Measurements from ENCODE around the gene C1GALT1.
A peak's percentile ranks its signal among the peaks of the same experiment; 100 is the strongest.
"Not testable (repeated sequence)": the region's sequence is repeated elsewhere in the genome, so short reads cannot be mapped to it uniquely, and the experiment has no call there.

The C1GALT1 gene

DNA sequence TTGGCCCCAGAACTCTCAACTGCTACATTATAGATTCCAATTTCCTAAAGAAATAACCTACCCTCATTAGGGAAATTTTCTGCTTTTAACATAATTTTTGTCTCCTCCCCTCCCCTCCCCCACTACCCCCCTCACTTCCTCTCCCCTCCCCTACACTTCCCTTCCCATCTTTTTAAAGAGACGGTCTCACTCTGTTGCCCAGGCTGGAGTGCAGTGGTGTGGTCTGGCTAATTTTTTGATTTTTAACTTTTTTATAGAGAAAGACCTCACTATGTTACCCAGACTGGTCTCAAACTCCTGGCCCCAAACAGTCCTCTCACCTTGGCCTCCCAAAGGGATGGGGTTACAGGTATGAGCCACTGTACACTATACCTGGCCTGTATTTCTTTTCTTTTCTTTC lies 30.5 kb upstream of the C1GALT1 start:
- Histone ChIP-seq H3K9ac (ENCODE audit: low read depth, low read length) (no peak overlapping the region), H3K9me3 (replicated peaks; ENCODE audit: low read length) (no peaks in the 10 kb centered on the region), H3K27me3 (ENCODE audit: control insufficient read depth, insufficient read depth, low read length) (no peaks in the 10 kb centered on the region), H3K4me3 (ENCODE audit: low read length) (no peak overlapping the region), H3K36me3 (ENCODE audit: insufficient read depth, low read length) (no peaks in the 10 kb centered on the region), H3K4me2 (ENCODE audit: low read length) (no peak overlapping the region), H3K4me1 (ENCODE audit: control insufficient read depth, insufficient read depth, low read length) (peaks cover 11% of the 10 kb centered on the region)

DNA sequence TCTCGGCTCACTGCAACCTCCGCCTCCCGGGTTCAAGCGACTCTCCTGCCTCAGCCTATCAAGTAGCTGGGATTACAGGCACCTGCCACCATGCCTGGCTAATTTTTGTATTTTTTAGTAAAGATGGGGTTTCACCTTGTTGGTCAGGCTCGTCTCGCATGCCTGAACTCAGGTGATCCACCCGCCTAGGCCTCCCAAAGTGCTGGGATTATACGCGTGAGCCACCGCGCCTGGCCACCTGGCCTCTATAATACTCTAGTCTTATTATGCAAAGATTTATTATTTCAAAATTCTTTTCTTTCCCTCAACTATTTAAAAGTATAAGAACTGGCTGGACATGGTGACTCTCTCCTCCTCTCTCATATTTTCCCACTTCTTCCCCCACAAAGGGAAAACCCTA lies 30.0 kb upstream of the C1GALT1 start:
- H3K4me3 ChIP-seq (ENCODE audit: low read length): no peak overlapping the region
- peaks cover 13% of the 10 kb centered on the region for H3K4me1 ChIP-seq (ENCODE audit: control insufficient read depth, insufficient read depth, low read length)
- H3K9me3 ChIP-seq (replicated peaks; ENCODE audit: low read length): no peaks in the 10 kb centered on the region
- H3K27me3 ChIP-seq (ENCODE audit: control insufficient read depth, insufficient read depth, low read length): no peaks in the 10 kb centered on the region
- H3K4me2 ChIP-seq (ENCODE audit: low read length): no peak overlapping the region
- H3K9ac ChIP-seq (ENCODE audit: low read depth, low read length): no peak overlapping the region
- H3K36me3 ChIP-seq (ENCODE audit: insufficient read depth, low read length): no peaks in the 10 kb centered on the region

DNA sequence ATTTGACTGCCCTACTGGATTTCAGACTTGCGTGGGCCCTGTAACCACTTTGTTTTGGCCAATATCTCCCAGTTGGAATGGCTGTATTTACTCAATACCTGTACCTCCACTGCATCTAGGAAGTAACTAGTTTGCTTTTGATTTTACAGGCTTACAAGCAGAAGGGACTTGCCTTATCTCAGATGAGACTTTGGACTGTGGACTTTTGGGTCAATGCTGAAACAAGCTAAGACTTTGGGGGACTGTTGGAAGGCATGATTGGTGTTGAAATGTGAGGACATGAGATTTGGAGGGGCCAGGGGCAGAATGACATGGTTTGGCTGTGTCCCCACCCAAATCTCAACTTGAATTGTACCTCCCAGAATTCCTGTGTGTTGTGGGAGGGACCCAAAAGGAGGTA lies 28.0 kb upstream of the C1GALT1 start:
- H3K27me3 ChIP-seq (ENCODE audit: control insufficient read depth, insufficient read depth, low read length); H3K36me3 ChIP-seq (ENCODE audit: insufficient read depth, low read length); H3K4me2 ChIP-seq (ENCODE audit: low read length); H3K9me3 ChIP-seq (replicated peaks; ENCODE audit: low read length); H3K4me3 ChIP-seq (ENCODE audit: low read length); H3K9ac ChIP-seq (ENCODE audit: low read depth, low read length): not testable (repeated sequence)
- H3K4me1 ChIP-seq (ENCODE audit: control insufficient read depth, insufficient read depth, low read length): peaks cover 30% of the 10 kb centered on the region

DNA sequence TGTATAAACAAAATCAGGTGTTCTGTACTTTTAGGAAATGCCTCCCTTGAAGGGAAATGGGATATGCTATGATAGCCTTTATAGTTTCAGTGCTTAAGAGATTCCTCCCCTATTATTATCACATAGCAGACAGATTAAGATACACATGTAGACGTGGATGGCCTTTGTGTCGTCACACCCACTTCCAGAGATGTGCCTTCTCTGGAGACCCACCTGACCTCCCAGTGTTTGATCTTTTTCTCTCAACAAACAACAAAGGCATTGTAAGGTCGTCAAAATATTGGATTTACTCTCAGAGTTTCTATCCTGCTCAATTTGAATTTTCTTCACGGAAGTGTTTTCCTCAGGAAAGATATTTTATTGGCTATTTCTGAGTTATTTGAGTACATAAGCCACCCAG lies 25.7 kb upstream of the C1GALT1 start:
- peak overlapping the region; percentile 90 for H3K9ac ChIP-seq (ENCODE audit: low read depth, low read length)
- H3K4me1 ChIP-seq (ENCODE audit: control insufficient read depth, insufficient read depth, low read length): peaks cover 36% of the 10 kb centered on the region
- no peaks in the 10 kb centered on the region for H3K9me3 ChIP-seq (replicated peaks; ENCODE audit: low read length)
- H3K4me3 ChIP-seq (ENCODE audit: low read length): peak overlapping the region; percentile 25
- H3K36me3 ChIP-seq (ENCODE audit: insufficient read depth, low read length): peaks cover 6% of the 10 kb centered on the region
- H3K27me3 ChIP-seq (ENCODE audit: control insufficient read depth, insufficient read depth, low read length): no peaks in the 10 kb centered on the region
- peak overlapping the region; percentile 78 for H3K4me2 ChIP-seq (ENCODE audit: low read length)

DNA sequence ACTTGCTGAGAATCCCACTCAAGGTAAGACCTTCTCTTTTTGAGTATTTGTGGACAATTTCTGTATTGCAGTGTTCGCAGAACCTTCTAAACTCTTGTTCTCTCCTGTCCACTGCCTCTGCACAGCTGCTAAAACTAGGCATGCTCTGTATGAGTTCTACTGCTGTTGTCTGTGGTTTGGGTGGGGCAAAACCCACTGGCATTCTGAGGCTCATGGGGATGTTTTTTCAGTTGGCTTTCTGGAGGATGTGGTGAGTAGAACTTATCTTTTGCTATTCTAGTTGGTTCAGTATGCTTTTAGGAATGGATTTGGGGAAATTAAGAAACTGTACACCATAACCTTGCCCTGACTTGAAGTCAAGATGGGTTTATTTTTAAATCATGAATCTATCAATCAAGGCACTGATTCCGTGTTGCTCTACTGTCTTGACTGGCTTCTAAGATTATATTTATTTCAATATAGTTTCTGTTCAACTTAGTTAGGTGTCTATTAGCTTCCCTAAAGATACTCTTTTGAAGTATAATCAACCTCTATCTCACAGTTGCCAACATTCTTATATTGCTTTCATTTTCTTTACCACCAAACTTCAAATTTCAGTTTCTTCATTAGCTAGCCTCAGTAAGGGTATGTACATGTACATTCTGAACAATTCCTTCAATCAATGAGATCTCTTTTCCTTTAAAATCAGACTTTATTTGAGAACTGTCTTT lies 25.0 kb upstream of the C1GALT1 start:
- peak overlapping the region; percentile 62 for H3K4me3 ChIP-seq (ENCODE audit: low read length)
- H3K27me3 ChIP-seq (ENCODE audit: control insufficient read depth, insufficient read depth, low read length): no peaks in the 10 kb centered on the region
- H3K4me2 ChIP-seq (ENCODE audit: low read length): peak overlapping the region; percentile 78
- H3K4me1 ChIP-seq (ENCODE audit: control insufficient read depth, insufficient read depth, low read length): peaks cover 36% of the 10 kb centered on the region
- H3K36me3 ChIP-seq (ENCODE audit: insufficient read depth, low read length): peaks cover 6% of the 10 kb centered on the region
- H3K9ac ChIP-seq (ENCODE audit: low read depth, low read length): peak overlapping the region; percentile 90
- H3K9me3 ChIP-seq (replicated peaks; ENCODE audit: low read length): no peaks in the 10 kb centered on the region

DNA sequence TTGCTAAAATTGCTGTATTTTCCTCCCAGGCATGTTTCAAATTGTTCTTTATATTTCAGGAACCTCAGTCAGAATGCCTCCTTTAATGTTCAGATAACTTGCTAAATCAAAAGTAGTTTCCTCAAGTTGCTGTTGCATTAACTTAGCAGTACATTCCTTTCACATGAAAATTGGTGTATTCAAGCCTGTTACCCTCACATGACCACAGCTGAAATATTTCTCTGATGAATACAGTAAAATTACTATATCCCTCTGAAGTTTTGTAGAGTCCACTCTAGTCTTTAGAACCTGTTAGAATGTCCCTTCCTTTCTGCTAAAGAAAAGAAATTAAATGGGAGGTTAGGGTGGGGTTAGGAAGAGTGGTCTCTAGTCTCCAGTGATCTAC lies 24.5 kb upstream of the C1GALT1 start:
- Histone ChIP-seq H3K36me3 (ENCODE audit: insufficient read depth, low read length) (peaks cover 6% of the 10 kb centered on the region), H3K27me3 (ENCODE audit: control insufficient read depth, insufficient read depth, low read length) (no peaks in the 10 kb centered on the region), H3K4me2 (ENCODE audit: low read length) (peak overlapping the region; percentile 78), H3K4me3 (ENCODE audit: low read length) (peak overlapping the region; percentile 62), H3K9ac (ENCODE audit: low read depth, low read length) (peak overlapping the region; percentile 90), H3K9me3 (replicated peaks; ENCODE audit: low read length) (no peaks in the 10 kb centered on the region), H3K4me1 (ENCODE audit: control insufficient read depth, insufficient read depth, low read length) (peaks cover 36% of the 10 kb centered on the region)

DNA sequence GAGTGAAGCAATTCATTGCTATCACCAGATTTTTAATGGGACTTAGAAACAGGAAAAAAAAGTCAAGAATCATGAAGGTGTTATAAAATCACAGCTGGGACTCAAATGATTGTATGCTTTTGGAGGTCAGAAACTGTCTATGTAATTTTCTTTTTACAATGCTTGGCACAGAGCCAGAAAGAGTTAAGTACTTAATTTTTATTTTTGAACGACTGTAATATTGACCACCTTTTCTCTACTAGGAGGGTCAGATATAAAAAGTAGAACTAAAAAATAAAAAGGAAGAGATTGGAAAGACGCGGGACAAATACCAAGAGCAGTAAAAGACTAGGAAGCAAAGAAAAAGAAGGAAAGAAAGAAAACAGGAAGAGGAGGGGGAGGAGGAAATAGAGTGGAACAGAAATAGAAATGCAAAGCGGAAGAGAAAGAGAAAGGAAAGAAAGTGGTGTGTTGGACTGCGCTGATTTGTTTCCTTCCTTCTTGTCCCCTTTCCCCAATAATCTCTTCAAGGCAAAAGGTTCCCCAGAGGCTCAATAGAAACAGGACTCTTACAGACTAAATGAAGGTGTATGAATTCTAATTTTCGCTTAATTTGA lies 23.2 kb upstream of the C1GALT1 start:
- H3K36me3 ChIP-seq (ENCODE audit: insufficient read depth, low read length): peaks cover 6% of the 10 kb centered on the region
- peak overlapping the region; percentile 78 for H3K4me2 ChIP-seq (ENCODE audit: low read length)
- H3K4me3 ChIP-seq (ENCODE audit: low read length): peak overlapping the region; percentile 62
- H3K4me1 ChIP-seq (ENCODE audit: control insufficient read depth, insufficient read depth, low read length): peaks cover 36% of the 10 kb centered on the region
- peak overlapping the region; percentile 90 for H3K9ac ChIP-seq (ENCODE audit: low read depth, low read length)
- H3K9me3 ChIP-seq (replicated peaks; ENCODE audit: low read length): no peaks in the 10 kb centered on the region
- no peaks in the 10 kb centered on the region for H3K27me3 ChIP-seq (ENCODE audit: control insufficient read depth, insufficient read depth, low read length)

- no peak overlapping the region for H3K4me2 ChIP-seq (ENCODE audit: low read length)
- H3K36me3 ChIP-seq (ENCODE audit: insufficient read depth, low read length): peaks cover 9% of the 10 kb centered on the region
- no peak overlapping the region for H3K4me3 ChIP-seq (ENCODE audit: low read length)
- peaks cover 4% of the 10 kb centered on the region for H3K9me3 ChIP-seq (replicated peaks; ENCODE audit: low read length)
- H3K9ac ChIP-seq (ENCODE audit: low read depth, low read length): no peak overlapping the region
- no peaks in the 10 kb centered on the region for H3K27me3 ChIP-seq (ENCODE audit: control insufficient read depth, insufficient read depth, low read length)
- peaks cover 9% of the 10 kb centered on the region for H3K4me1 ChIP-seq (ENCODE audit: control insufficient read depth, insufficient read depth, low read length)
Observed at GRCh38 chr7:7164591-7164990, 17.8 kb upstream of the C1GALT1 start.

DNA sequence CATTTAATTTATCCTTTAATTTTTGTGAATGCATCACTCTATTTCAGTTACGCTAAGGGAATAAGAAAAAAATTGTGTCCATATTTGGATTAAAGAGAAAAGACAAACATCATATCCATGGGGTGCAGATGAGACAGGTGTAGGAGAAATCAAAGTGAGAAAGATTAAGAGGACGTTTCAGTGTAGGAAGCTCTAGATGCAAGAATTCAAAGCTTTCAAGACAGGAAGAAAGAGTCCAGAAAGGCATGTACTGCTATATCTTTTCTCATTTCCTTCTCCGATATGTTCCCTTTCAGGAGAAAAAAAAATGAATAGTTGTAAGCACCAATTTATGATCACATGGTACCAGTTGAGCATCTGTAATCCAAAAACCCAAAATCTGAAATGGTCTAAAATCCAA lies 17.0 kb upstream of the C1GALT1 start:
- Histone ChIP-seq H3K27me3 (ENCODE audit: control insufficient read depth, insufficient read depth, low read length) (no peaks in the 10 kb centered on the region), H3K9ac (ENCODE audit: low read depth, low read length) (no peak overlapping the region), H3K9me3 (replicated peaks; ENCODE audit: low read length) (peaks cover 4% of the 10 kb centered on the region), H3K4me2 (ENCODE audit: low read length) (no peak overlapping the region), H3K36me3 (ENCODE audit: insufficient read depth, low read length) (peaks cover 7% of the 10 kb centered on the region), H3K4me1 (ENCODE audit: control insufficient read depth, insufficient read depth, low read length) (peaks cover 5% of the 10 kb centered on the region), H3K4me3 (ENCODE audit: low read length) (no peak overlapping the region)

GRCh38 chr7:7166318-7166717 lies 16.0 kb upstream of the C1GALT1 start:
- Histone ChIP-seq H3K4me3 (ENCODE audit: low read length) (no peak overlapping the region), H3K27me3 (ENCODE audit: control insufficient read depth, insufficient read depth, low read length) (no peaks in the 10 kb centered on the region), H3K9me3 (replicated peaks; ENCODE audit: low read length) (peaks cover 4% of the 10 kb centered on the region), H3K36me3 (ENCODE audit: insufficient read depth, low read length) (peaks cover 4% of the 10 kb centered on the region), H3K4me1 (ENCODE audit: control insufficient read depth, insufficient read depth, low read length) (peaks cover 5% of the 10 kb centered on the region), H3K9ac (ENCODE audit: low read depth, low read length) (no peak overlapping the region), H3K4me2 (ENCODE audit: low read length) (no peak overlapping the region)

- H3K4me2 ChIP-seq (ENCODE audit: low read length): no peak overlapping the region
- H3K27me3 ChIP-seq (ENCODE audit: control insufficient read depth, insufficient read depth, low read length): no peaks in the 10 kb centered on the region
- no peak overlapping the region for H3K4me3 ChIP-seq (ENCODE audit: low read length)
- no peak overlapping the region for H3K9ac ChIP-seq (ENCODE audit: low read depth, low read length)
- H3K4me1 ChIP-seq (ENCODE audit: control insufficient read depth, insufficient read depth, low read length): peaks cover 5% of the 10 kb centered on the region
- peaks cover 18% of the 10 kb centered on the region for H3K9me3 ChIP-seq (replicated peaks; ENCODE audit: low read length)
- peaks cover 9% of the 10 kb centered on the region for H3K36me3 ChIP-seq (ENCODE audit: insufficient read depth, low read length)
Observed at GRCh38 chr7:7169296-7169695, 13.0 kb upstream of the C1GALT1 start.

Data from skeletal muscle satellite cell (primary cell).